ENCODE data around the gene PEAR1. TPM values are rescaled to one million over a fixed set of nuclear protein-coding genes. Genes with fewer than 3 reads are reported as not detected.

The PEAR1 gene
- total RNA-seq, 1 donor from 2014 or later: 11.5 TPM

- Histone ChIP-seq H3K27ac (no peak overlapping the region), H3K4me3 (no peak overlapping the region), H3K4me1 (peaks cover 24% of the 10 kb centered on the region), H3K36me3 (no peaks in the 10 kb centered on the region), H3K27me3 (peaks cover 9% of the 10 kb centered on the region), H3K9me3 (no peaks in the 10 kb centered on the region)
- intact Hi-C loops (cut with DNase I): loop anchor here (10.0 kb wide), 1 partner anchor 144 kb away; no protein-coding TSS in a partner anchor
- TF ChIP-seq CTCF (IDR thresholded peaks at IDR 0.05) (no peak), POLR2AphosphoS5 (IDR thresholded peaks at IDR 0.05; ENCODE audit: insufficient read depth in 1 of 2, low read depth in 1 of 2) (no peak), POLR2A (IDR thresholded peaks at IDR 0.05) (no peak)
- no peak for DNase-seq (ENCODE audit: extremely low spot score in 2 of 2)
These were observed 27.6 kb downstream of the PEAR1 start for GRCh38 chr1:156921053-156921529.

- Histone ChIP-seq H3K27ac (no peak overlapping the region), H3K36me3 (no peaks in the 10 kb centered on the region), H3K9me3 (no peaks in the 10 kb centered on the region), H3K27me3 (peaks cover 16% of the 10 kb centered on the region), H3K4me3 (no peak overlapping the region), H3K4me1 (peaks cover 34% of the 10 kb centered on the region)
- no peak for DNase-seq (ENCODE audit: extremely low spot score in 2 of 2)
- TF ChIP-seq CTCF (IDR thresholded peaks at IDR 0.05) (no peak), POLR2A (IDR thresholded peaks at IDR 0.05) (no peak), POLR2AphosphoS5 (IDR thresholded peaks at IDR 0.05; ENCODE audit: insufficient read depth in 1 of 2, low read depth in 1 of 2) (no peak)
- intact Hi-C loops (cut with DNase I): loop anchor here (10.0 kb wide), 1 partner anchor 142 kb away; no protein-coding TSS in a partner anchor
These were observed 29.6 kb downstream of the PEAR1 start for GRCh38 chr1:156922986-156923669.

GRCh38 chr1:156923670-156924477 is 30.4 kb downstream of the PEAR1 start:
- Histone ChIP-seq H3K4me3 (no peak overlapping the region), H3K4me1 (peaks cover 34% of the 10 kb centered on the region), H3K36me3 (no peaks in the 10 kb centered on the region), H3K27me3 (peaks cover 16% of the 10 kb centered on the region), H3K27ac (no peak overlapping the region), H3K9me3 (no peaks in the 10 kb centered on the region)
- TF ChIP-seq POLR2A (IDR thresholded peaks at IDR 0.05) (no peak), CTCF (IDR thresholded peaks at IDR 0.05) (no peak), POLR2AphosphoS5 (IDR thresholded peaks at IDR 0.05; ENCODE audit: insufficient read depth in 1 of 2, low read depth in 1 of 2) (no peak)
- DNase-seq (ENCODE audit: extremely low spot score in 2 of 2): no peak
- intact Hi-C loops (cut with DNase I): loop anchor here (10.0 kb wide), 1 partner anchor 141 kb away; no protein-coding TSS in a partner anchor

GRCh38 chr1:156924478-156925153 is 31.1 kb downstream of the PEAR1 start:
- Histone ChIP-seq H3K27me3 (peaks cover 16% of the 10 kb centered on the region), H3K27ac (no peak overlapping the region), H3K4me3 (no peak overlapping the region), H3K4me1 (peaks cover 34% of the 10 kb centered on the region), H3K36me3 (no peaks in the 10 kb centered on the region), H3K9me3 (no peaks in the 10 kb centered on the region)
- TF ChIP-seq CTCF (IDR thresholded peaks at IDR 0.05) (no peak), POLR2AphosphoS5 (IDR thresholded peaks at IDR 0.05; ENCODE audit: insufficient read depth in 1 of 2, low read depth in 1 of 2) (no peak), POLR2A (IDR thresholded peaks at IDR 0.05) (no peak)
- intact Hi-C loops (cut with DNase I): loop anchor here (10.0 kb wide), 1 partner anchor 140 kb away; no protein-coding TSS in a partner anchor
- no peak for DNase-seq (ENCODE audit: extremely low spot score in 2 of 2)
